H1 (cell line): ENCODE data around the gene PKDREJ. TPM values are rescaled to one million over a fixed set of nuclear protein-coding genes. Genes with fewer than 3 reads are reported as not detected.

Experiments used
- E2F6 ChIP-seq: IDR thresholded peaks from 2 replicates; pipeline ENCODE4 v1.6.1; 2012; ENCODE audit warnings: inconsistent platforms
- POU5F1 ChIP-seq: IDR thresholded peaks from 2 replicates; pipeline ENCODE4 v1.6.1; 2011; ENCODE audit warnings: low read depth, mild to moderate bottlenecking, low read length, moderate library complexity
- polyA plus RNA-seq, 7 experiments: library from polyadenylated mRNA; depleted of rRNA in 3 of 7; stranded (reverse) in 5 of 7; unstranded in 2 of 7; fragments of >200 nt in 5 of 7; fragments of 200-250 nt in 2 of 7; gene quantifications; 1 replicate in 5 of 7; 2 replicates in 1 of 7; 4 replicates in 1 of 7; pipeline versions ENCODE4 v1.2.1 to v1.2.3, GENCODE V29; 2011 to 2013; ENCODE audit warnings: missing spikeins in 2 of 7, mixed read lengths in 2 of 7
- total RNA-seq: library from RNA; stranded (reverse); fragmentation: NEBNext Ultra II Directional; extraction: Animal tissue kit (Norgen Biotek cat#: 25700); gene quantifications from 2 replicates; pipeline ENCODE4 v1.2.1, GENCODE V29; 2021

Gene PKDREJ
- total and polyA plus RNA-seq, 2 of the 8 experiments (the other 6 are each of a cell fraction or from before 2014, with no cell fraction given): 0.02 to 0.04 TPM

GRCh38 chr22:46220921-46221320 is 42.2 kb downstream of the PKDREJ start (continued):
- TF ChIP-seq E2F6 (no peak), POU5F1 (no peak)
